H1 (cell line): ENCODE results near the gene DRAXIN. TPM values are rescaled to one million over a fixed set of nuclear protein-coding genes. Genes with fewer than 3 reads are reported as not detected.

ENCODE experiments used
- ASH2L ChIP-seq: fragments of 200-600, 300-600 bp; sonication (generic); IDR thresholded peaks from one replicate; pipeline ENCODE4 v1.7.1; 2017; ENCODE audit warnings: low read length
- CEBPB ChIP-seq: IDR thresholded peaks from 2 replicates; pipeline ENCODE4 v1.6.1; 2012; ENCODE audit warnings: low read depth, low read length
- CREB1 ChIP-seq: IDR thresholded peaks from 2 replicates; pipeline ENCODE4 v1.6.1; 2012; ENCODE audit warnings: inconsistent platforms
- HDAC2 ChIP-seq, 2 experiments: fragments of 300-600 bp in 1 of 2; sonication (generic) in 1 of 2; IDR thresholded peaks; 2 replicates each; pipeline ENCODE4 v1.6.1; 2011 to 2012; ENCODE audit warnings: low read depth in 2 of 2, low read length in 2 of 2, mild to moderate bottlenecking in 2 of 2, moderate library complexity in 2 of 2, borderline replicate concordance in 1 of 2, inconsistent platforms in 1 of 2
- NANOG ChIP-seq: IDR thresholded peaks from 2 replicates; pipeline ENCODE4 v1.6.1; 2011; ENCODE audit warnings: low read length, low read depth, mild to moderate bottlenecking, inconsistent platforms; ENCODE audit not compliant: insufficient read depth, poor library complexity, severe bottlenecking
- RAD21 ChIP-seq, 2 experiments: IDR thresholded peaks in 1 of 2; conservative IDR thresholded peaks in 1 of 2; 2 replicates each; pipeline ENCODE4 v1.6.1; 2011; ENCODE audit warnings: low read depth in 2 of 2, low read length in 2 of 2, improper control_type of control experiment in 1 of 2, inconsistent platforms in 1 of 2, mild to moderate bottlenecking in 1 of 2, moderate library complexity in 1 of 2
- RNF2 ChIP-seq: fragments of 200-900, 300-1000 bp; sonication (generic); IDR thresholded peaks from 2 replicates; pipeline ENCODE4 v1.7.1; 2016; ENCODE audit warnings: borderline replicate concordance, low read depth, mild to moderate bottlenecking, antibody characterized with exemption, low read length; ENCODE audit not compliant: poor library complexity, severe bottlenecking; ENCODE audit errors: missing control alignments
- SAP30 ChIP-seq: fragments of 300-600 bp; sonication (generic); IDR thresholded peaks from 2 replicates; pipeline ENCODE4 v1.7.1; 2012; ENCODE audit warnings: low read length, moderate library complexity, mild to moderate bottlenecking, inconsistent platforms; ENCODE audit not compliant: insufficient read depth, insufficient replicate concordance
- ZNF274 ChIP-seq: IDR thresholded peaks from 2 replicates; pipeline ENCODE4 v1.7.0; 2012; ENCODE audit warnings: low read length, borderline replicate concordance; ENCODE audit errors: extremely low read depth
- polyA plus RNA-seq, 7 experiments: library from polyadenylated mRNA; depleted of rRNA in 3 of 7; stranded (reverse) in 5 of 7; unstranded in 2 of 7; fragments of >200 nt in 5 of 7; fragments of 200-250 nt in 2 of 7; gene quantifications; 1 replicate in 5 of 7; 2 replicates in 1 of 7; 4 replicates in 1 of 7; pipeline versions ENCODE4 v1.2.1 to v1.2.3, GENCODE V29; 2011 to 2013; ENCODE audit warnings: missing spikeins in 2 of 7, mixed read lengths in 2 of 7
- total RNA-seq: library from RNA; stranded (reverse); fragmentation: NEBNext Ultra II Directional; extraction: Animal tissue kit (Norgen Biotek cat#: 25700); gene quantifications from 2 replicates; pipeline ENCODE4 v1.2.1, GENCODE V29; 2021
- TF ChIP-seq, protein P1 (sequence below): IDR thresholded peaks from 2 replicates; pipeline ENCODE4 v1.6.1; 2012; ENCODE audit warnings: low read length, inconsistent platforms
- TF ChIP-seq, protein P2 (sequence below): IDR thresholded peaks from 2 replicates; pipeline ENCODE4 v1.6.1; 2011; ENCODE audit warnings: low read length, improper control_type of control experiment
- TF ChIP-seq, protein P3 (sequence below): IDR thresholded peaks from 2 replicates; pipeline ENCODE4 v1.6.1; 2012; ENCODE audit warnings: inconsistent platforms

Gene DRAXIN
- total and polyA plus RNA-seq, 2 of the 8 experiments (the other 6 are each of a cell fraction or from before 2014, with no cell fraction given): 4.6 to 17.6 TPM

DNA sequence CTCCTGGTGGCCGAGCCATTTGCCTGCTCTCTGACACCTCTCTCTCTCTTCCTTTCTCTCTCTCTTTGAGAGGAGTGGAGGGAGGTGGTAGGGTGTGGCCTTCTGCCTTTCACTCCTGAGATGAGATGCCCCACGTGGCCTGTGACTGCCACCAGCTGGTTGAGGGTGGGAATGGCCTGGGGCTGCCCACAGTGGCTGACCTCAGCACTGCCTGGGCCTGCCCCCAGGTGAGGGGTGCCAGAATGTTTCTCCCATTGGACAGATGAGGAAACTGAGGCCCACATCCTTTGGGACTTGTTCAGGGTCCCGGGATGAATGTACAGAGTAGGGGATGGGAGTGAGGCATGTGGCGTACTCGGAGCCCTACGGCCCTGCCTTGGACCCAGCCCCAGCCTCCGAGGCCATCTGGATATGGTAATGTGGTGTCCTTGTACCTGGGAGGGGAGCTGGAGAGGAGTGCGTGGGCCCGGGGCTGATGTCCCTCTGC lies 57.7 kb downstream of the DRAXIN start (continued):
- TF ChIP-seq HDAC2 (IDR thresholded peaks at IDR 0.05; ENCODE audit: borderline replicate concordance in 1 of 2, low read depth in 2 of 2, low read length in 2 of 2) (0 out of 4 replicates have a peak, but pooled peaks of 1 of the 2 experiments have one; percentile 30), CEBPB (no peak), ZNF274 (no peak), RAD21 (IDR thresholded peaks at IDR 0.05 in 1 of 2, conservative IDR thresholded peaks at IDR 0.05 in 1 of 2; ENCODE audit: low read depth in 2 of 2, low read length in 2 of 2) (peak; percentile 83 to 86), NANOG (no peak), CREB1 (no peak), SAP30 (no peak), RNF2 (no peak), ASH2L (no peak)
- TF ChIP-seq, protein P1, sequence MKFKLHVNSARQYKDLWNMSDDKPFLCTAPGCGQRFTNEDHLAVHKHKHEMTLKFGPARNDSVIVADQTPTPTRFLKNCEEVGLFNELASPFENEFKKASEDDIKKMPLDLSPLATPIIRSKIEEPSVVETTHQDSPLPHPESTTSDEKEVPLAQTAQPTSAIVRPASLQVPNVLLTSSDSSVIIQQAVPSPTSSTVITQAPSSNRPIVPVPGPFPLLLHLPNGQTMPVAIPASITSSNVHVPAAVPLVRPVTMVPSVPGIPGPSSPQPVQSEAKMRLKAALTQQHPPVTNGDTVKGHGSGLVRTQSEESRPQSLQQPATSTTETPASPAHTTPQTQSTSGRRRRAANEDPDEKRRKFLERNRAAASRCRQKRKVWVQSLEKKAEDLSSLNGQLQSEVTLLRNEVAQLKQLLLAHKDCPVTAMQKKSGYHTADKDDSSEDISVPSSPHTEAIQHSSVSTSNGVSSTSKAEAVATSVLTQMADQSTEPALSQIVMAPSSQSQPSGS: no peak
- TF ChIP-seq, protein P2, sequence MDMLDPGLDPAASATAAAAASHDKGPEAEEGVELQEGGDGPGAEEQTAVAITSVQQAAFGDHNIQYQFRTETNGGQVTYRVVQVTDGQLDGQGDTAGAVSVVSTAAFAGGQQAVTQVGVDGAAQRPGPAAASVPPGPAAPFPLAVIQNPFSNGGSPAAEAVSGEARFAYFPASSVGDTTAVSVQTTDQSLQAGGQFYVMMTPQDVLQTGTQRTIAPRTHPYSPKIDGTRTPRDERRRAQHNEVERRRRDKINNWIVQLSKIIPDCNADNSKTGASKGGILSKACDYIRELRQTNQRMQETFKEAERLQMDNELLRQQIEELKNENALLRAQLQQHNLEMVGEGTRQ: peak; percentile 32; the same call in 1 of the 2 replicates
- TF ChIP-seq, protein P3, sequence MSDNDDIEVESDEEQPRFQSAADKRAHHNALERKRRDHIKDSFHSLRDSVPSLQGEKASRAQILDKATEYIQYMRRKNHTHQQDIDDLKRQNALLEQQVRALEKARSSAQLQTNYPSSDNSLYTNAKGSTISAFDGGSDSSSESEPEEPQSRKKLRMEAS: peak; percentile 75
- TF ChIP-seq, all 59 proteins: peak for 8
